Esophagus muscularis mucosa (tissue), 3 donors: ENCODE data around the gene TRIM28.

Experiments used
- CTCF ChIP-seq, 3 experiments: fragments of 200-600 bp in 2 of 3; fragments of 450-650 bp in 1 of 3; sonication (generic) in 2 of 3; IDR thresholded peaks; one replicate each; pipeline ENCODE4 v1.5.1; 2017 to 2019; ENCODE audit warnings: antibody characterized with exemption in 3 of 3, mild to moderate bottlenecking in 2 of 3, moderate library complexity in 1 of 3
- POLR2A ChIP-seq: fragments of 450-650 bp; IDR thresholded peaks from one replicate; pipeline ENCODE4 v1.6.1; 2017; ENCODE audit warnings: antibody characterized with exemption, moderate library complexity, mild to moderate bottlenecking, low read depth

- no peak for TF ChIP-seq CTCF (IDR thresholded peaks at IDR 0.05)
- no peak for TF ChIP-seq POLR2A
Measured at GRCh38 chr19:58555369-58555885, 11.6 kb downstream of the TRIM28 start.
